GM12872 (cell line): Measurements from ENCODE around the gene HOXA13.

Source experiments
- CTCF ChIP-seq: IDR thresholded peaks from 3 replicates; pipeline ENCODE4 v1.5.1; 2011; ENCODE audit warnings: low read depth, mild to moderate bottlenecking, low read length, moderate library complexity; ENCODE audit not compliant: insufficient read depth

Gene HOXA13

GRCh38 chr7:27158436-27159265, 41.2 kb downstream of the HOXA13 start:
- TF ChIP-seq CTCF, result no peak

- no peak for TF ChIP-seq CTCF
These were observed 42.0 kb downstream of the HOXA13 start for GRCh38 chr7:27157702-27158431.

- TF ChIP-seq CTCF, result no peak
These were observed 42.8 kb downstream of the HOXA13 start for GRCh38 chr7:27156916-27157701.

GRCh38 chr7:27156508-27156898, 43.4 kb downstream of the HOXA13 start, which contains the start of gene HOXA7:
Gene HOXA7 (minus strand): TSS chr7:27156675. CDS start chr7:27156545, 130 bp downstream.
- TF ChIP-seq CTCF, result no peak

GRCh38 chr7:27155816-27156507, 43.9 kb downstream of the HOXA13 start:
- no peak for TF ChIP-seq CTCF

GRCh38 chr7:27154901-27155815, 44.7 kb downstream of the HOXA13 start:
- TF ChIP-seq CTCF, result no peak
